Mammary epithelial cell (primary cell): Measurements from ENCODE around the gene PTPRO.

Experiments
- EZH2 ChIP-seq: IDR thresholded peaks from 2 replicates; pipeline ENCODE4 v1.6.1; 2012; ENCODE audit warnings: low read length, inconsistent platforms, borderline replicate concordance
- TF ChIP-seq, protein P1 (sequence below), 2 donors: IDR thresholded peaks in 1 of 2; conservative IDR thresholded peaks in 1 of 2; 2 replicates each; pipeline ENCODE4 v1.5.1; 2011 to 2012; ENCODE audit warnings: inconsistent platforms in 2 of 2, low read length in 2 of 2, mild to moderate bottlenecking in 2 of 2, control low read depth in 1 of 2, low read depth in 1 of 2; ENCODE audit not compliant: insufficient read depth in 1 of 2; ENCODE audit errors: extremely low read depth in 1 of 2

DNA sequence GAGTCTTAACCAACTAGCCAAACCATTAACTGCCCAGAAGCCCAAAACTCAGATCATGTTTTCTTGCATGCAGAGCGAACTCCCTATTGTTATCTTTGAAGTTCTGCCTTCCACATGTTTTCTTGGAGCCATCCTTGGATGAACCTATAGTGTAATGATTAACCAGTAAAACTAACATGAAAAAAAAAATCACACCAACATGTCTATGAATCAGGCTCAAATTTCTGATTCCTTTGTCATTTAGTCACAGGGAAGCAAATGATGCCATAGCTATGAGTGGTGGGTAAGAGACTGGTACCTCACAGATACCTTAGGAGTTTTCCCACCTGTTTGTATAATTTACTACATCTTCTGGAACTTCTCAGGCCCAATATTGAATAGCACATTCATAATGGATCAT is 70.7 kb downstream of the PTPRO start:
- TF ChIP-seq EZH2 = no peak
- TF ChIP-seq, protein P1, sequence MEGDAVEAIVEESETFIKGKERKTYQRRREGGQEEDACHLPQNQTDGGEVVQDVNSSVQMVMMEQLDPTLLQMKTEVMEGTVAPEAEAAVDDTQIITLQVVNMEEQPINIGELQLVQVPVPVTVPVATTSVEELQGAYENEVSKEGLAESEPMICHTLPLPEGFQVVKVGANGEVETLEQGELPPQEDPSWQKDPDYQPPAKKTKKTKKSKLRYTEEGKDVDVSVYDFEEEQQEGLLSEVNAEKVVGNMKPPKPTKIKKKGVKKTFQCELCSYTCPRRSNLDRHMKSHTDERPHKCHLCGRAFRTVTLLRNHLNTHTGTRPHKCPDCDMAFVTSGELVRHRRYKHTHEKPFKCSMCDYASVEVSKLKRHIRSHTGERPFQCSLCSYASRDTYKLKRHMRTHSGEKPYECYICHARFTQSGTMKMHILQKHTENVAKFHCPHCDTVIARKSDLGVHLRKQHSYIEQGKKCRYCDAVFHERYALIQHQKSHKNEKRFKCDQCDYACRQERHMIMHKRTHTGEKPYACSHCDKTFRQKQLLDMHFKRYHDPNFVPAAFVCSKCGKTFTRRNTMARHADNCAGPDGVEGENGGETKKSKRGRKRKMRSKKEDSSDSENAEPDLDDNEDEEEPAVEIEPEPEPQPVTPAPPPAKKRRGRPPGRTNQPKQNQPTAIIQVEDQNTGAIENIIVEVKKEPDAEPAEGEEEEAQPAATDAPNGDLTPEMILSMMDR (conservative IDR thresholded peaks at IDR 0.05 in 1 of 2, IDR thresholded peaks at IDR 0.05 in 1 of 2; ENCODE audit: extremely low read depth in 1 of 2, insufficient read depth in 1 of 2, low read depth in 1 of 2, low read length in 2 of 2) = no peak
